ENCODE measurements around the gene IMMP2L.

DNA sequence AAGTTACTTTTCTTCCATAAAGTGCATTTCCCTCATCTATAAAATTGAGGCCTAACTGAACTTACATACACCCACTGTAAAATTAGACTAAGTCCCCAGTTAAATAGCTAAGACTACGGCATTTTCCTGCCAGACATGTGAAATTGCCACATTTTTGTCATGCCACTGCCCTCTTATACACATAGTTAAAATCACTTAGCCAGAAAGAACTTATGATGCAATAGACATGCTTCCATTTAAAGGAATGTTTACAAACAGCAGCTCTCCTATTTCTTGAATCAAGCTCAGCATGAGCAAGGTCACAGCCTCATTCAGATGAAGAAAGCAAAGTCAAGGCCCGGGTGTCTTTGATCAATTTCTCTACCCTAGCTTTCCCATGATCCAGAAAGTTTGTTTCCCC lies 295.7 kb downstream of the IMMP2L start:
- TF ChIP-seq, protein P1, sequence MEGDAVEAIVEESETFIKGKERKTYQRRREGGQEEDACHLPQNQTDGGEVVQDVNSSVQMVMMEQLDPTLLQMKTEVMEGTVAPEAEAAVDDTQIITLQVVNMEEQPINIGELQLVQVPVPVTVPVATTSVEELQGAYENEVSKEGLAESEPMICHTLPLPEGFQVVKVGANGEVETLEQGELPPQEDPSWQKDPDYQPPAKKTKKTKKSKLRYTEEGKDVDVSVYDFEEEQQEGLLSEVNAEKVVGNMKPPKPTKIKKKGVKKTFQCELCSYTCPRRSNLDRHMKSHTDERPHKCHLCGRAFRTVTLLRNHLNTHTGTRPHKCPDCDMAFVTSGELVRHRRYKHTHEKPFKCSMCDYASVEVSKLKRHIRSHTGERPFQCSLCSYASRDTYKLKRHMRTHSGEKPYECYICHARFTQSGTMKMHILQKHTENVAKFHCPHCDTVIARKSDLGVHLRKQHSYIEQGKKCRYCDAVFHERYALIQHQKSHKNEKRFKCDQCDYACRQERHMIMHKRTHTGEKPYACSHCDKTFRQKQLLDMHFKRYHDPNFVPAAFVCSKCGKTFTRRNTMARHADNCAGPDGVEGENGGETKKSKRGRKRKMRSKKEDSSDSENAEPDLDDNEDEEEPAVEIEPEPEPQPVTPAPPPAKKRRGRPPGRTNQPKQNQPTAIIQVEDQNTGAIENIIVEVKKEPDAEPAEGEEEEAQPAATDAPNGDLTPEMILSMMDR (conservative IDR thresholded peaks at IDR 0.05), result no peak
- no peak for TF ChIP-seq ZFX (IDR thresholded peaks at IDR 0.05)

All from C4-2B (cell line).